Tibial artery (tissue), 4 donors: ENCODE data around the gene ZNF688.

Experiments
- DNase-seq, 2 donors: peaks; one replicate each; pipeline ENCODE4 v3.0.0-alpha.2; 2019
- H3K27ac ChIP-seq, 2 donors: fragments of 200-600 bp; sonication (generic) in 1 of 2; 1 replicate in 1 of 2; 2 replicates in 1 of 2; pipeline ENCODE4 v1.5.1; 2018 to 2019; ENCODE audit warnings: mild to moderate bottlenecking in 1 of 2
- H3K27me3 ChIP-seq, 2 donors: fragments of 200-600 bp; sonication (generic) in 1 of 2; one replicate each; pipeline versions ENCODE4 v1.5.1 to v1.6.0; 2016 to 2019
- H3K36me3 ChIP-seq, 3 donors: fragments of 200-600 bp; sonication (generic) in 2 of 3; one replicate each; pipeline ENCODE4 v1.5.1; 2016 to 2019; ENCODE audit warnings: mild to moderate bottlenecking in 2 of 3
- H3K4me1 ChIP-seq, 4 donors: fragments of 200-600 bp; sonication (generic) in 2 of 4; 1 replicate in 3 of 4; 2 replicates in 1 of 4; pipeline ENCODE4 v1.5.1; 2016 to 2019
- H3K4me3 ChIP-seq, 2 donors: fragments of 200-600 bp; sonication (generic) in 1 of 2; 1 replicate in 1 of 2; 2 replicates in 1 of 2; pipeline ENCODE4 v1.5.1; 2018 to 2019; ENCODE audit warnings: mild to moderate bottlenecking in 2 of 2
- H3K9me3 ChIP-seq, 3 donors: fragments of 200-600 bp; sonication (generic) in 1 of 3; one replicate each; pipeline ENCODE4 v1.5.1; 2016 to 2019
- CTCF ChIP-seq, 2 experiments: fragments of 200-600 bp in 1 of 2; fragments of 450-650 bp in 1 of 2; IDR thresholded peaks; one replicate each; pipeline ENCODE4 v1.5.1; 2017 to 2019; ENCODE audit warnings: antibody characterized with exemption in 2 of 2, mild to moderate bottlenecking in 1 of 2, moderate library complexity in 1 of 2
- intact Hi-C: fragments of 100-400 bp; cut with DNase I; formaldehyde crosslinking; loops from one replicate; pipeline ENCODE4 v1.15.0; 2023; ENCODE audit warnings: low total_unique reads

Gene ZNF688

GRCh38 chr16:30569746-30570635 is 1.5 kb downstream of the ZNF688 start:
- Histone ChIP-seq H3K9me3 (no peaks in the 10 kb centered on the region), H3K4me1 (peaks cover 0 to 24% (median 22%) of the 10 kb centered on the region in 4 donors), H3K27ac (peak overlapping the region; percentile 97 to 98), H3K36me3 (no peaks in the 10 kb centered on the region), H3K4me3 (peak overlapping the region in 1 of 2 donors; percentile 95), H3K27me3 (no peaks in the 10 kb centered on the region)
- no peak for DNase-seq
- no peak for TF ChIP-seq CTCF (IDR thresholded peaks at IDR 0.05)
- intact Hi-C loops, result loop anchor here (10.0 kb wide), 1 partner anchor 65 kb away; no protein-coding TSS in a partner anchor

- intact Hi-C loops, result no loop called here
- Histone ChIP-seq H3K27me3 (no peaks in the 10 kb centered on the region), H3K27ac (no peak overlapping the region), H3K4me1 (peaks cover 0 to 24% (median 22%) of the 10 kb centered on the region in 4 donors), H3K9me3 (no peaks in the 10 kb centered on the region), H3K36me3 (no peaks in the 10 kb centered on the region), H3K4me3 (no peak overlapping the region)
- DNase-seq, result no peak
- no peak for TF ChIP-seq CTCF (IDR thresholded peaks at IDR 0.05)
These were observed 2.2 kb downstream of the ZNF688 start for GRCh38 chr16:30569281-30569680.

- H3K4me3 ChIP-seq, result no peak overlapping the region
- H3K36me3 ChIP-seq, result no peaks in the 10 kb centered on the region
- no peaks in the 10 kb centered on the region for H3K27me3 ChIP-seq
- intact Hi-C loops, result no loop called here
- H3K27ac ChIP-seq, result no peak overlapping the region
- no peak for DNase-seq
- no peak for TF ChIP-seq CTCF (IDR thresholded peaks at IDR 0.05)
- H3K9me3 ChIP-seq, result no peaks in the 10 kb centered on the region
- H3K4me1 ChIP-seq, result peaks cover 0 to 24% (median 22%) of the 10 kb centered on the region in 4 donors
These were observed 3.4 kb downstream of the ZNF688 start for GRCh38 chr16:30567991-30568638.

GRCh38 chr16:30567160-30567990 is 4.1 kb downstream of the ZNF688 start:
- no peaks in the 10 kb centered on the region for H3K36me3 ChIP-seq
- intact Hi-C loops, result no loop called here

More at GRCh38 chr16:30567160-30567990, 4.1 kb downstream of the ZNF688 start:
- Histone ChIP-seq H3K9me3 (no peaks in the 10 kb centered on the region), H3K4me3 (no peak overlapping the region), H3K27ac (no peak overlapping the region), H3K4me1 (peaks cover 0 to 18% (median 16%) of the 10 kb centered on the region in 4 donors), H3K27me3 (no peaks in the 10 kb centered on the region)
- DNase-seq, result no peak
- no peak for TF ChIP-seq CTCF (IDR thresholded peaks at IDR 0.05)
